GM12891 (cell line): ENCODE data around the gene MLLT11.
"Not testable (repeated sequence)": the region's sequence is repeated elsewhere in the genome, so short reads cannot be mapped to it uniquely, and the experiment has no call there.

ENCODE experiments used
- DNase-seq: peaks from one replicate; pipeline ENCODE4 v3.0.0; 2011; ENCODE audit warnings: low spot score; ENCODE audit not compliant: insufficient read length
- FAIRE-seq: peaks from 2 replicates; lab custom pipeline; 2011; peaks lifted over from hg19 to GRCh38; lab: Jason Lieb, UNC
- PAX5 ChIP-seq: IDR thresholded peaks from 2 replicates; pipeline ENCODE4 v1.6.1; 2011; ENCODE audit warnings: low read length, moderate library complexity, mild to moderate bottlenecking; ENCODE audit not compliant: insufficient read depth, severe bottlenecking
- POLR2A ChIP-seq: IDR thresholded peaks from 2 replicates; pipeline ENCODE4 v1.6.1; 2011; ENCODE audit warnings: low read depth, low read length, control low read depth
- POLR2AphosphoS5 ChIP-seq: IDR thresholded peaks from 2 replicates; pipeline ENCODE4 v1.6.1; 2011; ENCODE audit warnings: low read depth, low read length, control low read depth
- POU2F2 ChIP-seq: IDR thresholded peaks from 2 replicates; pipeline ENCODE4 v1.6.1; 2011; ENCODE audit warnings: low read depth, mild to moderate bottlenecking, control low read depth, low read length, moderate library complexity
- SPI1 ChIP-seq: IDR thresholded peaks from 2 replicates; pipeline ENCODE4 v1.6.1; 2011; ENCODE audit warnings: low read depth, low read length, control low read depth
- TAF1 ChIP-seq: IDR thresholded peaks from 2 replicates; pipeline ENCODE4 v1.6.1; 2011; ENCODE audit warnings: low read depth, low read length, control low read depth

Gene MLLT11

DNA sequence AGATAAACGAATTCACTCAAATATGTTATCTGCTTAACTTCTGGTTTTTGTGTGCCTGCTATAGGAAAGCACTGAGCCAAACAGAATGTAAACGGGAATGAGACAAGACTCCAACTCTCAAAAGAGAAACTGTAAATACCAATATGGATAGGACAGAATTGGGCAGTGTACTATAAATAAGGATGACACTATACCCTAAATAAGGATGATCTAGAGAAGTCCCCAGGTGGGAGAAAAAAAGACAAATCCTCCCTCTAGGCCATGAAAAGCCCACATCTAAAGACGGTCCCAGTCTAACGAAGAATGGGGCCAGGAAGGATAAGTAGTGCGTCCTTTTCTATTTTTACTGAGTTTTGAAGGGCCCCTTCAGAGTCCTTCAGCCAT lies 8.9 kb downstream of the MLLT11 start:
- no peak for DNase-seq
- TF ChIP-seq SPI1, result no peak
- TF ChIP-seq TAF1, result no peak
- no peak for TF ChIP-seq POU2F2
- no peak for TF ChIP-seq POLR2A
- TF ChIP-seq PAX5, result no peak
- no peak for TF ChIP-seq POLR2AphosphoS5
- no peak for FAIRE-seq

DNA sequence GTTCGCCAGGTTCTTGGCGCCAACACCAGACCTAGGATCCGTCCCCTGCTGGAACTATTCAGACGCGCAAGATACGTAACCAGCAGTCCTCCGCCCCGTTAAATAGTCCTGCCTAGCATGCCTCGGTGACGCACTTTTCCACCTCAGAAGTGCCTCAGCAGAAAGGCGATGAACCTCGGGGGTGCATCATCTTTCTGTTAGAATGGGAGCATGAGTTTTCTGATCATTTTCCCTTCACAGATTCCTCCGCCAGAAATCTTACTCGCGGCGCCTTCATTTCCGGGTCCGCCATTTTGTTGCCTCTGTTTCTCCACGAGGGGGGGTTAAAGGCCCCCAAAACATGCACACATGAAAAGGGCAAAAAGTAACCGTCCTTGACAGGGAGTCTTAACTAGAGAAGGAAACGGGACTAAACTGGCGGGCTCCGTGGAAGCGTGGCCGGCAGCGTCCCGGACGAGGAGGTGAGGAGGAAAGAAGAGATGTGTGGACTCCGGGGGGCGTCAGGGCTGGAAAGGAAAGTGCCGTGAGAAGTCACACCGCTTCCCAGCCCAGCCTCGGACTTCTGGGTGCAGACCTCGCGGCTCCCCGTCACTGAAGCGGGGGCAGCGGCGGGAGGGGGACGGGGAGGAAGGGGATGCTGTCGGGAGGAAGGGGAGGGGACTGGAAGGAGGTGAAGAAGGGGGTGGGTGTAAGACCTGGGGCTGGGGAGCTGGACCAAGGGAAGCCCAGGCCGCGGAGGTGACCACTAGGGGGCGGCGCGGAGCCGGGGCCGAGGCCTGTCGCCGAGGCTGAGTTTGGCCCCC lies 10.5 kb downstream of the MLLT11 start, which contains the start of gene GABPB2:
Gene GABPB2, plus strand, starts transcription at position 288 of the 803 bp plus-strand sequence. CDS start 17,429 bp downstream, outside the sequence.
- FAIRE-seq (peak; percentile 83), DNase-seq (peak; percentile 84)
- TF ChIP-seq POLR2A (peak; percentile 94), POLR2AphosphoS5 (peak; percentile 89), POU2F2 (peak; percentile 90), SPI1 (no peak), TAF1 (peak; percentile 82)

DNA sequence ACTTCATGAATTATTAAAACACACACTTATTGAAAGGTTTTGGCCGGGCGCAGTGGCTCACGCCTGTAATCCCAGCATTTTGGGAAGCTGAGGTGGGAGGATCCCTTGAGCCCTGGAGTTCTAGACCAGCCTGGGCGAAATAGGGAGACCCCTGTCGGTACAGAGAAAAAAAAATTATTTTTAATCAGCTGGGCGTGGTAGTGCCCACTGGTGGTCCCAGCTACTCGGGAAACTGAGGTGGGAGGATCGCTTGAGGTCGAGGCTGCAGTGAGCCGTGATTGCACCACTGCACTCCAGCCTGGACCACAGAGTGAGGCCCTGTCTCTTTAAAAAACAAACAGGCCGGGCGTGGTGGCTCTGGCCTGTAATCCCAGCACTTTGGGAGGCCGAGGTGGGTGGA lies 12.0 kb downstream of the MLLT11 start:
- TF ChIP-seq POU2F2 (no peak), SPI1 (no peak), POLR2AphosphoS5 (no peak), TAF1 (no peak), PAX5 (no peak), POLR2A (no peak)
- no peak for DNase-seq
- FAIRE-seq, result no peak

DNA sequence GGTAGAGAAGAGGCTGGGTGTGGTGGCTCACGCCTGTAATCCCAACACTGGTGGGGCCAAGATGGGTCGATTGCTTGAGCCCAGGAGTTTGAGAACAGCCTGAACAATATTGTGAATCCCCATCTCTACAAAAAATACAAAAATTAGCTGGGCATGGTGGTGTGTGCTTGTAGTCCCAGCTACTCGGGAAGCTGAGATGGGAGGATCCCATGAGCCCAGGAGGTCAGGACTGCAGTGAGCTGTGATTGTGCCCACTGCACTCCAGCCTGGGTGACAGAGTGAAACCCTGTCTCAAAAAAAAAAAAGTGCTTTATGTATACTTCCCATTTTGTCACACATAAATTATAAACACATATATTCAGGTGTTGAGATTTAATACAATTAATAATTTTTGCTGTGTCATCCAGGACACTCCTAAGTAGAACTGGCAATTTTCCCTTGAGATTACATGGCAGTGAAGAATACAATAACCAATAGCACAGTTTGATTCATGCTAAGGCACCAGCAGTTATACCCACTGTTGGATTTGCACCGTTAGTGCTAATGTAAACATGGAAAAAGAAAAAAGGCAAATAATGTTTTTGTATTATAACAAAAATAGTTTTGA lies 25.9 kb downstream of the MLLT11 start:
- DNase-seq, result no peak
- TF ChIP-seq POLR2A (no peak), SPI1 (no peak), PAX5 (no peak), POU2F2 (no peak), POLR2AphosphoS5 (no peak), TAF1 (no peak)
- no peak for FAIRE-seq

DNA sequence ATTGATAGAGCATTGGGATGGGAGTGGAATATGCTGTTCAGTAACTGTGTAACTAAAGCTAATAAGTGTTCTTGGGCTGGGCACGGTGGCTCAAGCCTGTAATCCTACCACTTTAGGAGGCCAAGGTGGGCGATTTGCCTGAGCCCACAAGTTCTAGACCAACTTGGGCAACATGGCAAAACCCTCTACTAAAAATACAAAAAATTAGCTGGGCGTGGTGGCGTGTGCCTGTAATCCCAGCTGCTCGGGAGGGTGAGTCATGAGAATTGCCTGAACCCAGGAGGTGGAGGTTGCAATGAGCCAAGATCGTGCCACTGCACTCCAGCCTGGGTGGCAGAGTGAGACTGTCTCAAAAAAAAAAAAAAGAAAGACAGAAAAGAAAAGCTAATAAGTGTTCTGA lies 37.2 kb downstream of the MLLT11 start:
- not testable (repeated sequence) for FAIRE-seq, DNase-seq

DNA sequence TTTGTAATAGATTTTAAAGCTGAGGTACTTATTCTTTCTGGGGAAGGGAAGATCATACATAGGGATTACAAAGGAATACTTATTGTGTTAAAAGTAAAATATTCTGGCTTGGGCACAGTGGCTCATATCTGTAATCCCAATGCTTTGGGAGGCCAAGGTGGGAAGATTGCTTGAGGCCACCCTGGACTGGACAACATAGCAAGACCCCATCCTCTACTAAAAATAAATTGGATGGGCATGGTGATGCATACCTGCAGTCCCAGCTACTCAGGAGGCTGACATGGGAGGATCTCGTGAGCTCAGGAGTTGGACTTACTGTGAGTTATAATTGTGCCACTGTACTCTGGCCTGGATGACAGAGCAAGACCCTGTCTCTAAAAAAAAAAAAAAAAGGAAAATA lies 37.9 kb downstream of the MLLT11 start:
- FAIRE-seq (no peak), DNase-seq (no peak)
- TF ChIP-seq PAX5 (no peak), SPI1 (no peak), POLR2A (no peak), POLR2AphosphoS5 (no peak), POU2F2 (no peak), TAF1 (no peak)

DNA sequence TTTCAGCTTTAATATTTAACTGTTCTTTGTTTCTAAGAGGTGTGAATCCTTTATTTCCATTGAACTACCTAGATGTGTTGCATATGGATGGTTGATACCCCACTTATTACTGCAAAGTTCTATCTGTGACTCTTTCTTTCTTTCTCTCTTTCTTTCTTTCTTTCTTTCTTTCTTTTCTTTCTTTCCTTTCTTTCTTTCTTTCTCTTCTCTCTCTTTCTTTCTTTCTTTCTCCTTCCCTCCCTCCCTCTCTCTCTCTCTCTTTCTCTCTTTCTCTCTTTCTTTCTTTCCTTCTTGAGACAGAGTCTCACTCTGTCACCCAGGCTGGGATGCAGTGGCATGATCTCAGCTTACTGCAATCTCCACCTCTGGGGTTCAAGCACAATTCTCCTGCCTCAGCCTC lies 44.4 kb downstream of the MLLT11 start:
- DNase-seq, result no peak
- no peak for FAIRE-seq
- TF ChIP-seq PAX5, result no peak
- TF ChIP-seq POU2F2, result no peak
- TF ChIP-seq SPI1, result no peak
- no peak for TF ChIP-seq POLR2A
- TF ChIP-seq TAF1, result no peak
- no peak for TF ChIP-seq POLR2AphosphoS5

DNA sequence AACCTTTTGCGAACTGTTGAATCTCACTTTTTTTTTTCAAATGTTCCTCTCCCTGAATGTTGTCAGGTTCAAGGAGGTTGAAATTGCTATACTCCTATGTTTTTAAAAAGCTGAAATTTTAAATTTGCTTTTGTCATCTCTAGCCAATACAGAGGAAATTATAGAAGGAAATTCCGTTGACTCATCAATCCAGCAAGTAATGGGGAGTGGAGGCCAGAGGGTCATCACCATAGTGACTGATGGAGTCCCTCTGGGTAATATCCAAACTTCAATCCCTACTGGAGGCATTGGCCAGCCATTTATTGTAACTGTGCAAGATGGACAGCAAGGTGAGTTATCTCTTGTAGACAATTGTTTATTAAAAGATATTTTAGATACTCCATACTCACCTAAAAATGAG lies 46.7 kb downstream of the MLLT11 start:
- FAIRE-seq (no peak), DNase-seq (no peak)
- TF ChIP-seq TAF1 (no peak), POU2F2 (no peak), PAX5 (no peak), SPI1 (no peak), POLR2AphosphoS5 (no peak), POLR2A (no peak)

DNA sequence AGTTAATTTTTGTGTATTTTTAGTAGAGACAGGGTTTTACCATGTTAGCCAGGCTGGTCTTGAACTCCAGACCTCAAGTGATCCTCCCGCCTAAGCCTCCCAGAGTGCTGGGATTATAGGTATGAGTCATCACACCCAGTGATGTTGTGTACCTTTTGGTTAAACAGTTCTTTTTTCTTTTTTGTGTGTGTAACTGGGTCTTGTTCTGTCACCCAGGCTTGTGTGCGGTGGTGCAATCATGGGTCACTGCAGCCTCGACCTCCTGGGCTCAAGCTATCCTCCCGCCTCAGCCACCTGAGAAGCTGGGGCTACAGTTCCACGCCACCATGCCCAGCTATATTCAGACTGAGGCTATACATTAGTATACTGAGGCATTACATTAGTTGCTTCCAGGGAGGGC lies 48.1 kb downstream of the MLLT11 start:
- TF ChIP-seq TAF1, result no peak
- no peak for FAIRE-seq

DNA sequence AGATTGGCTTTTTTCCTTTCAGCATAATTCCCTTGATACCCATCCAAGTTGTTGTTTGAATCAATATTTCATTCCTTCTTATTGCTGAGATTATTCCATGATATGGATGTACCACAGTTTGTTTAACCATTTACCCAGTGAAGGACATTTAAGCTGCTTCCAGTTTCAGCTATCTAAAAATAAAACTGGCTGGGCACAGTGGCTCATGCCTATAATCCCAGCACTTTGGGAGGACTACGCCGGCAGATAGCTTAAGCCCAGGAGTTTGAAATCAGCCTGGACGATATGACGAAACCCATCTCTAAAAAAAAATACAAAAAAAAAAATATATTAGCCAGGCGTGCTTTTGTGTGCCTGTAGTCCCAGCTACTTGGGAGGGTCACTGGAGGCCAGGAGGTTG lies 53.7 kb downstream of the MLLT11 start:
- DNase-seq, result no peak
- TF ChIP-seq POU2F2, result no peak
- no peak for TF ChIP-seq TAF1
- no peak for TF ChIP-seq PAX5
- TF ChIP-seq POLR2A, result no peak
- TF ChIP-seq POLR2AphosphoS5, result no peak
- TF ChIP-seq SPI1, result no peak
- no peak for FAIRE-seq

More for the DNA sequence above, 48.1 kb downstream of the MLLT11 start:
- DNase-seq, result no peak
